Endothelial cell (in vitro differentiated cells): ENCODE data around the gene CCNI2. TPM values are rescaled to one million over a fixed set of nuclear protein-coding genes. Genes with fewer than 3 reads are reported as not detected.

Experiments used
- DNase-seq: peaks from one replicate; pipeline ENCODE4 v3.0.0; 2021; ENCODE audit warnings: low spot score
- H3K27ac Mint-ChIP-seq: one replicate; pipeline ENCODE4 v1.8.0; 2021; ENCODE audit warnings: mixed read lengths, inconsistent platforms; ENCODE audit not compliant: unreplicated experiment
- H3K27me3 Mint-ChIP-seq: one replicate; pipeline ENCODE4 v1.8.0; 2021; ENCODE audit warnings: mild to moderate bottlenecking, moderate library complexity, mixed read lengths, inconsistent platforms; ENCODE audit not compliant: unreplicated experiment
- H3K36me3 Mint-ChIP-seq: one replicate; pipeline ENCODE4 v1.8.0; 2021; ENCODE audit warnings: mild to moderate bottlenecking, low read depth, mixed read lengths, inconsistent platforms; ENCODE audit not compliant: unreplicated experiment
- H3K4me1 Mint-ChIP-seq: one replicate; pipeline ENCODE4 v1.8.0; 2021; ENCODE audit warnings: mild to moderate bottlenecking, mixed read lengths, inconsistent platforms; ENCODE audit not compliant: unreplicated experiment
- H3K4me3 Mint-ChIP-seq: one replicate; pipeline ENCODE4 v1.8.0; 2021; ENCODE audit warnings: mild to moderate bottlenecking, mixed read lengths, inconsistent platforms; ENCODE audit not compliant: unreplicated experiment
- H3K9me3 Mint-ChIP-seq: one replicate; pipeline ENCODE4 v1.8.0; 2021; ENCODE audit warnings: mixed read lengths, inconsistent platforms; ENCODE audit not compliant: unreplicated experiment
- total RNA-seq: library from RNA; stranded (reverse); fragmentation: NEBNext Ultra II Directional; extraction: Animal tissue kit (Norgen Biotek cat#: 25700); gene quantifications from one replicate; pipeline ENCODE4 v1.2.1, GENCODE V29; 2021; ENCODE audit not compliant: unreplicated experiment
- TF ChIP-seq, protein P1 (sequence below): fragments of 200-600 bp; sonication (generic); IDR thresholded peaks from one replicate; pipeline ENCODE4 v1.5.0; 2021; ENCODE audit warnings: antibody characterized with exemption; ENCODE audit not compliant: unreplicated experiment

Gene CCNI2
- total RNA-seq, 1 donor from 2014 or later: not detected

DNA sequence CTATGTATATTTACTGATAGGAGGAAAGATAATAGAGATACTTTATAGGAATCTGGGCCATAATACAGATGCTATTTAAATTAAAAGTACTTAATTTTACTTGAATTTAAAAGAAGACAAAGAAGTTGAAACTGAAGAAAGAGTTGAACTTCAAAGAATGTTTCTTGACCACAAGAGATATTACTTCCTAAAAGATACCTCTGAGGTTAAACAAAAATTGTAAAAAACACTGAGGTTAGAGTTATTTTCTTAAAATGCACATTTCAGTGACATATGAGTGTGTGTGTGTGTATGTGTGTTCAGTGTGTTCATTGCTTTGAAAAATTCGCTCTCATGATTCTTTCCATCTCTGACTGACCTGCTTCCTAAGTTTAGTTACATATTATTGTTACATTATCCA, 33.4 kb downstream of the CCNI2 start:
- TF ChIP-seq, protein P1, sequence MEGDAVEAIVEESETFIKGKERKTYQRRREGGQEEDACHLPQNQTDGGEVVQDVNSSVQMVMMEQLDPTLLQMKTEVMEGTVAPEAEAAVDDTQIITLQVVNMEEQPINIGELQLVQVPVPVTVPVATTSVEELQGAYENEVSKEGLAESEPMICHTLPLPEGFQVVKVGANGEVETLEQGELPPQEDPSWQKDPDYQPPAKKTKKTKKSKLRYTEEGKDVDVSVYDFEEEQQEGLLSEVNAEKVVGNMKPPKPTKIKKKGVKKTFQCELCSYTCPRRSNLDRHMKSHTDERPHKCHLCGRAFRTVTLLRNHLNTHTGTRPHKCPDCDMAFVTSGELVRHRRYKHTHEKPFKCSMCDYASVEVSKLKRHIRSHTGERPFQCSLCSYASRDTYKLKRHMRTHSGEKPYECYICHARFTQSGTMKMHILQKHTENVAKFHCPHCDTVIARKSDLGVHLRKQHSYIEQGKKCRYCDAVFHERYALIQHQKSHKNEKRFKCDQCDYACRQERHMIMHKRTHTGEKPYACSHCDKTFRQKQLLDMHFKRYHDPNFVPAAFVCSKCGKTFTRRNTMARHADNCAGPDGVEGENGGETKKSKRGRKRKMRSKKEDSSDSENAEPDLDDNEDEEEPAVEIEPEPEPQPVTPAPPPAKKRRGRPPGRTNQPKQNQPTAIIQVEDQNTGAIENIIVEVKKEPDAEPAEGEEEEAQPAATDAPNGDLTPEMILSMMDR: no peak
- Mint-ChIP-seq H3K4me3 (no peak overlapping the region), H3K9me3 (no peaks in the 10 kb centered on the region), H3K27ac (no peak overlapping the region), H3K27me3 (peaks cover 9% of the 10 kb centered on the region), H3K4me1 (peaks cover 26% of the 10 kb centered on the region), H3K36me3 (peaks cover 9% of the 10 kb centered on the region)
- no peak for DNase-seq

DNA sequence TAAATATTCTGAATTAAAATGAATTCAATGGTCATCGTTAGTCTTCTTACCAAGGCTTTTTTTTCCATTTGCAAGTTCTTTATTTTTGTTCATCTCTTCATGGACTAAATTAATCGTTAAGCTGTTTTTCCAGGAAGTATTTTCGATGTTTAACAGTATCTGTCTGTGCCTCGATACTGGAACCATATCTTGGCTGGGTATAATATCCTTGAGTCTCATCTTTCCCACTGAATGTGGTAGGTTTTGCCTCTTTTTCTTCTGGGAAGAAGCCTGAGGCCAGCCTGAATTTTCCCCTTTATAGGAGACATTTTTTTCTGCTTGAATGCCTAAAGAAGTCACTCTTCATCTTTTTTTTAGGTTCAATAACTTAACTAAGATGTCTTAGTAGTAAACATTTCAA, 33.8 kb downstream of the CCNI2 start:
- H3K4me1 Mint-ChIP-seq: peaks cover 22% of the 10 kb centered on the region
- no peak for DNase-seq
- H3K9me3 Mint-ChIP-seq: no peaks in the 10 kb centered on the region
- H3K4me3 Mint-ChIP-seq: no peak overlapping the region
- TF ChIP-seq, protein P1: no peak
- no peak overlapping the region for H3K27ac Mint-ChIP-seq
- peaks cover 7% of the 10 kb centered on the region for H3K27me3 Mint-ChIP-seq
- H3K36me3 Mint-ChIP-seq: peaks cover 9% of the 10 kb centered on the region

DNA sequence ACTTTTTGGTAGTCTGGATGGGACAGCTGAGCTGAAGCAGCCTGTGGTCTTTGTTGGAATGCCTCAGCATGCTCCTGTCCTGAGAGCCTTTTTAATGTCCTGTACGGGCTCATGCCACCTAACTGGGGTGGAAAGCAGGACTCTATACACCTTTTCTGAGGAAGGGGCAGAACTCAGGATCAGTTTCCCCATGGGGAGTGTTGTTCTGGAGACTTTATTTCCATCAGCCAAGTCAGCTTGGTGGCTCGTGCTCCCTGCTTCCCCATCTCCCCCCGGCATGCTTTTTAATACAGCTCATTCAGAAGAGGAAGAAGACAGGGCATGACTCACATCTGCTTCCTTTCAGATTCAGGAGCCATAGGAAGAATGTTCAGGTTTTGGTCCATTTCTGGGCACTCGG, 34.9 kb downstream of the CCNI2 start:
- Mint-ChIP-seq H3K27ac (no peak overlapping the region), H3K4me3 (no peak overlapping the region), H3K27me3 (peaks cover 7% of the 10 kb centered on the region), H3K36me3 (peaks cover 9% of the 10 kb centered on the region), H3K9me3 (no peaks in the 10 kb centered on the region), H3K4me1 (peaks cover 19% of the 10 kb centered on the region)
- TF ChIP-seq, protein P1: no peak
- no peak for DNase-seq

- no peaks in the 10 kb centered on the region for H3K9me3 Mint-ChIP-seq
- no peak overlapping the region for H3K27ac Mint-ChIP-seq
- no peak for DNase-seq
- H3K27me3 Mint-ChIP-seq: peaks cover 6% of the 10 kb centered on the region
- H3K4me1 Mint-ChIP-seq: peaks cover 11% of the 10 kb centered on the region
- H3K4me3 Mint-ChIP-seq: no peak overlapping the region
- TF ChIP-seq, protein P1: no peak
- no peaks in the 10 kb centered on the region for H3K36me3 Mint-ChIP-seq
Measured at GRCh38 chr5:132785365-132785764, 38.1 kb downstream of the CCNI2 start.

DNA sequence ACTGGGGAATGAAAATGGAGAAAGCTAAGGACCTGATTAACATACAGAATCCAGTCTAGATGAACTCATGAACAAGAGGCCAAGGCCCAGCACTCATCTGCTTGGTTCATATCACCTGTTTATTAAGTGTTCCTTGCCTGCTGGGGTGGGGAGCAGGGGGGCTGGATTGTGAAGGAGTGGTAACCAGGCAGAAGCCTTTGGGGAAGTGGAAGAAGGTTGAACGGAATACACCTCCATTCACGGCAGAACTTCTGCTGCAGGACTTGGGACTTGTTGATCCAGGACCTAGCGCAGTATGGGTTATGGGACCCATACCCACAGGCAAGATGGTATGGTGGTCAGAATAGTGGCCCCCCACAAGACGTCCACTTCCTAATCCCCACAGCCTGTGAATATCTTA, 38.6 kb downstream of the CCNI2 start:
- Mint-ChIP-seq H3K9me3 (no peaks in the 10 kb centered on the region), H3K4me1 (peaks cover 14% of the 10 kb centered on the region), H3K27me3 (peaks cover 6% of the 10 kb centered on the region), H3K27ac (no peak overlapping the region), H3K4me3 (no peak overlapping the region), H3K36me3 (no peaks in the 10 kb centered on the region)
- TF ChIP-seq, protein P1: no peak
- DNase-seq: no peak
